DMS153 (cell line): Measurements from ENCODE around the gene C3AR1.
A peak's percentile ranks its signal among the peaks of the same experiment; 100 is the strongest.
"Not testable (repeated sequence)": the region's sequence is repeated elsewhere in the genome, so short reads cannot be mapped to it uniquely, and the experiment has no call there.

Experiments
- DNase-seq: peaks from one replicate; lab custom pipeline; 2025; lab: John Stamatoyannopoulos, UW

Gene C3AR1

GRCh38 chr12:8065991-8066594 is at the start of gene C3AR1:
C3AR1 (minus strand) TSS chr12:8066359; CDS start chr12:8060185, 6,174 bp downstream.
- no peak for DNase-seq

- DNase-seq: not testable (repeated sequence)
Measured at GRCh38 chr12:8113117-8113516, 47.0 kb upstream of the C3AR1 start.

GRCh38 chr12:8108808-8109398 is 42.7 kb upstream of the C3AR1 start:
- DNase-seq: peak; percentile 3

GRCh38 chr12:8099235-8099634 is 33.1 kb upstream of the C3AR1 start:
- no peak for DNase-seq

- no peak for DNase-seq
Measured at GRCh38 chr12:8096281-8096915, 30.2 kb upstream of the C3AR1 start.

- no peak for DNase-seq
Measured at GRCh38 chr12:8093291-8093690, 27.1 kb upstream of the C3AR1 start.

GRCh38 chr12:8089716-8090115 is 23.6 kb upstream of the C3AR1 start:
- no peak for DNase-seq

GRCh38 chr12:8089277-8089676 is 23.1 kb upstream of the C3AR1 start:
- DNase-seq: not testable (repeated sequence)

- no peak for DNase-seq
Measured at GRCh38 chr12:8088574-8088973, 22.4 kb upstream of the C3AR1 start.

- no peak for DNase-seq
Measured at GRCh38 chr12:8087666-8088065, 21.5 kb upstream of the C3AR1 start.

- DNase-seq: not testable (repeated sequence)
Measured at GRCh38 chr12:8084351-8084750, 18.2 kb upstream of the C3AR1 start.

GRCh38 chr12:8082808-8083100 is 16.6 kb upstream of the C3AR1 start:
- DNase-seq: no peak

GRCh38 chr12:8081251-8081920 is 15.2 kb upstream of the C3AR1 start:
- DNase-seq: no peak

GRCh38 chr12:8080120-8080519 is 14.0 kb upstream of the C3AR1 start:
- no peak for DNase-seq

GRCh38 chr12:8078916-8079315 is 12.8 kb upstream of the C3AR1 start:
- DNase-seq: no peak

- DNase-seq: no peak
Measured at GRCh38 chr12:8078398-8078797, 12.2 kb upstream of the C3AR1 start.

- DNase-seq: no peak
Measured at GRCh38 chr12:8077207-8077606, 11.0 kb upstream of the C3AR1 start.

GRCh38 chr12:8076366-8076765 is 10.2 kb upstream of the C3AR1 start:
- DNase-seq: no peak

GRCh38 chr12:8075935-8076334 is 9.8 kb upstream of the C3AR1 start:
- no peak for DNase-seq

- DNase-seq: not testable (repeated sequence)
Measured at GRCh38 chr12:8071820-8072219, 5.7 kb upstream of the C3AR1 start.

- no peak for DNase-seq
Measured at GRCh38 chr12:8069582-8069981, 3.4 kb upstream of the C3AR1 start.

- no peak for DNase-seq
Measured at GRCh38 chr12:8064131-8064530, 2.0 kb downstream of the C3AR1 start.

- DNase-seq: no peak
Measured at GRCh38 chr12:8058506-8058905, 7.7 kb downstream of the C3AR1 start.
